Measurements from ENCODE around the gene CYB5R3. TPM values are rescaled to one million over a fixed set of nuclear protein-coding genes. Genes with fewer than 3 reads are reported as not detected.

Gene CYB5R3
- total RNA-seq, 1 experiment from 2014 or later, result 172 TPM

- ChIA-PET CTCF (no interaction called here), POLR2A (ENCODE audit: low non-redundant PET) (no interaction called here)
- H3K27ac ChIP-seq (ENCODE audit: low read depth, low read length, poor library complexity, severe bottlenecking), result no peak overlapping the region
- intact Hi-C loops (cut with micrococcal nuclease; ENCODE audit: unreplicated experiment), result no loop called here
- peaks cover 93% of the 10 kb centered on the region for H3K36me3 ChIP-seq (ENCODE audit: insufficient read depth, low read length, poor library complexity, severe bottlenecking)
- no peaks in the 10 kb centered on the region for H3K4me1 ChIP-seq (ENCODE audit: insufficient read depth, low read length, poor library complexity, severe bottlenecking)
- DNase-seq (ENCODE audit: low spot score), result no peak
- BruUV-seq (replicated peaks), result no TSS peak
- H3K9me3 ChIP-seq (ENCODE audit: low read depth, low read length, poor library complexity, severe bottlenecking), result no peaks in the 10 kb centered on the region
- TF ChIP-seq CTCF (conservative IDR thresholded peaks at IDR 0.05; ENCODE audit: low read depth, low read length) (no peak), EZH2 (IDR thresholded peaks at IDR 0.05; ENCODE audit: borderline replicate concordance, low read depth, low read length, poor library complexity, severe bottlenecking) (no peak)
- no peaks in the 10 kb centered on the region for H3K27me3 ChIP-seq (replicated peaks; ENCODE audit: insufficient read depth, low read depth, low read length, poor library complexity)
- H3K4me3 ChIP-seq (ENCODE audit: low read depth, low read length, poor library complexity, severe bottlenecking), result no peak overlapping the region
Measured at GRCh38 chr22:42591987-42592386, 57.2 kb downstream of the CYB5R3 start.

DNA sequence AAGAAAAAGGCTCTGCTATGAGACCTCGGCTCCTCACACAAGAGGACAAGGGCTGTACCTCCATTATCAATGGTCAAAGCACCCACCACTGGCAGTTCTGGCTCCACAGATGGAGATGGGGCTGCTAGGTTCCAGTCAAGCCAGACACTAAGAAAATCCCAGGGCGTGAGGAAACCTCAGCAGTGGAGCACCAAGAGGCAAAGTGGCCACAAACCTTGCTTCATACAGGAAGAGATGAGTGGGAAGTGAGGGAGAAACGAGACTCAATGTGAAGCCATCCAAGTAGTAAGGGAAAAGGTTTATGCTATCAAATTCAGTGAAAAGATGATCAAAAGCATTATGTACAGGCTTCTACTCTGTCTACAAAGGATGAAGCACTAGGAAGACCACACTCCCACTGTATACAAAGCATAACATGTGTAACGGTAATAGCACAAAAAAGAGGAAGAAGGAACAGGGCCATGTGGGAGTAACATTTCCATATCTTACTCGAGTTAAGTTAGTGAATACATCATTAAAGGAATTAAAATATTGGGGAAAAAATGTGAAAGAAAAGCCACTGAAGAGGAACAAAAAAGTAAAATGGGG lies 61.5 kb downstream of the CYB5R3 start:
- TF ChIP-seq CTCF (conservative IDR thresholded peaks at IDR 0.05; ENCODE audit: low read depth, low read length), result no peak
- TF ChIP-seq EZH2 (IDR thresholded peaks at IDR 0.05; ENCODE audit: borderline replicate concordance, low read depth, low read length, poor library complexity, severe bottlenecking), result no peak
- Histone ChIP-seq H3K4me3 (ENCODE audit: low read depth, low read length, poor library complexity, severe bottlenecking) (no peak overlapping the region), H3K4me1 (ENCODE audit: insufficient read depth, low read length, poor library complexity, severe bottlenecking) (no peaks in the 10 kb centered on the region), H3K9me3 (ENCODE audit: low read depth, low read length, poor library complexity, severe bottlenecking) (no peaks in the 10 kb centered on the region), H3K36me3 (ENCODE audit: insufficient read depth, low read length, poor library complexity, severe bottlenecking) (peaks cover 90% of the 10 kb centered on the region), H3K27ac (ENCODE audit: low read depth, low read length, poor library complexity, severe bottlenecking) (no peak overlapping the region), H3K27me3 (replicated peaks; ENCODE audit: insufficient read depth, low read depth, low read length, poor library complexity) (no peaks in the 10 kb centered on the region)
- ChIA-PET POLR2A (ENCODE audit: low non-redundant PET) (no interaction called here), CTCF (no interaction called here)
- no TSS peak for BruUV-seq (replicated peaks)
- DNase-seq (ENCODE audit: low spot score), result no peak
- intact Hi-C loops (cut with micrococcal nuclease; ENCODE audit: unreplicated experiment), result no loop called here

GRCh38 chr22:42586381-42586780 lies 62.8 kb downstream of the CYB5R3 start:
- peaks cover 77% of the 10 kb centered on the region for H3K36me3 ChIP-seq (ENCODE audit: insufficient read depth, low read length, poor library complexity, severe bottlenecking)
- H3K4me3 ChIP-seq (ENCODE audit: low read depth, low read length, poor library complexity, severe bottlenecking), result no peak overlapping the region
- intact Hi-C loops (cut with micrococcal nuclease; ENCODE audit: unreplicated experiment), result no loop called here
- POLR2A ChIA-PET (ENCODE audit: low non-redundant PET), result no interaction called here
- H3K9me3 ChIP-seq (ENCODE audit: low read depth, low read length, poor library complexity, severe bottlenecking), result no peaks in the 10 kb centered on the region
- DNase-seq (ENCODE audit: low spot score), result no peak
- no peaks in the 10 kb centered on the region for H3K27me3 ChIP-seq (replicated peaks; ENCODE audit: insufficient read depth, low read depth, low read length, poor library complexity)
- no peak overlapping the region for H3K27ac ChIP-seq (ENCODE audit: low read depth, low read length, poor library complexity, severe bottlenecking)
- CTCF ChIA-PET, result no interaction called here
- BruUV-seq (replicated peaks), result no TSS peak
- TF ChIP-seq EZH2 (IDR thresholded peaks at IDR 0.05; ENCODE audit: borderline replicate concordance, low read depth, low read length, poor library complexity, severe bottlenecking), result no peak
- TF ChIP-seq CTCF (conservative IDR thresholded peaks at IDR 0.05; ENCODE audit: low read depth, low read length), result no peak
- H3K4me1 ChIP-seq (ENCODE audit: insufficient read depth, low read length, poor library complexity, severe bottlenecking), result peaks cover 5% of the 10 kb centered on the region
